ENCODE measurements around the gene TRPM3.

GRCh38 chr9:71096421-71097108, 24.9 kb downstream of the TRPM3 start:
- TF ChIP-seq CTCF (IDR thresholded peaks at IDR 0.05 in 4 of 5, conservative IDR thresholded peaks at IDR 0.05 in 1 of 5) (no peak), POLR2A (IDR thresholded peaks at IDR 0.05) (no peak)

Data from gastrocnemius medialis (tissue), 4 donors.